GM12892 (cell line): Measurements from ENCODE around the gene CIAO1.

Experiments
- POLR2A ChIP-seq: IDR thresholded peaks from 2 replicates; pipeline ENCODE4 v1.6.1; 2011; ENCODE audit warnings: low read depth, low read length, control low read depth
- POLR2AphosphoS5 ChIP-seq: IDR thresholded peaks from 2 replicates; pipeline ENCODE4 v1.6.1; 2011; ENCODE audit warnings: low read depth, low read length, control low read depth

GRCh38 chr2:96274355-96275056 lies 8.5 kb downstream of the CIAO1 start:
- peak; percentile 61 for TF ChIP-seq POLR2AphosphoS5
- TF ChIP-seq POLR2A: no peak; the same call in 1 of the 2 replicates
